GM23338 (cell line): ENCODE results near the gene PPP2R5D.

Experiments used
- EZH2 ChIP-seq: fragments of 200-600 bp; sonication (generic); IDR thresholded peaks from one replicate; pipeline ENCODE4 v1.8.0; 2017; ENCODE audit warnings: antibody characterized with exemption, mild to moderate bottlenecking, low read depth; ENCODE audit not compliant: unreplicated experiment
- TF ChIP-seq, protein P1 (sequence below), 2 experiments: fragments of 200-600 bp in 1 of 2; sonication (generic) in 1 of 2; conservative IDR thresholded peaks; 2 replicates each; pipeline versions ENCODE4 v1.5.1 to v1.6.1; 2016 to 2017; ENCODE audit warnings: antibody characterized with exemption in 2 of 2, low read depth in 2 of 2, mild to moderate bottlenecking in 2 of 2, moderate library complexity in 1 of 2

- no peak for TF ChIP-seq EZH2
- TF ChIP-seq, protein P1, sequence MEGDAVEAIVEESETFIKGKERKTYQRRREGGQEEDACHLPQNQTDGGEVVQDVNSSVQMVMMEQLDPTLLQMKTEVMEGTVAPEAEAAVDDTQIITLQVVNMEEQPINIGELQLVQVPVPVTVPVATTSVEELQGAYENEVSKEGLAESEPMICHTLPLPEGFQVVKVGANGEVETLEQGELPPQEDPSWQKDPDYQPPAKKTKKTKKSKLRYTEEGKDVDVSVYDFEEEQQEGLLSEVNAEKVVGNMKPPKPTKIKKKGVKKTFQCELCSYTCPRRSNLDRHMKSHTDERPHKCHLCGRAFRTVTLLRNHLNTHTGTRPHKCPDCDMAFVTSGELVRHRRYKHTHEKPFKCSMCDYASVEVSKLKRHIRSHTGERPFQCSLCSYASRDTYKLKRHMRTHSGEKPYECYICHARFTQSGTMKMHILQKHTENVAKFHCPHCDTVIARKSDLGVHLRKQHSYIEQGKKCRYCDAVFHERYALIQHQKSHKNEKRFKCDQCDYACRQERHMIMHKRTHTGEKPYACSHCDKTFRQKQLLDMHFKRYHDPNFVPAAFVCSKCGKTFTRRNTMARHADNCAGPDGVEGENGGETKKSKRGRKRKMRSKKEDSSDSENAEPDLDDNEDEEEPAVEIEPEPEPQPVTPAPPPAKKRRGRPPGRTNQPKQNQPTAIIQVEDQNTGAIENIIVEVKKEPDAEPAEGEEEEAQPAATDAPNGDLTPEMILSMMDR (conservative IDR thresholded peaks at IDR 0.05; ENCODE audit: low read depth in 2 of 2), result no peak
Measured at GRCh38 chr6:42942444-42942843, 41.9 kb upstream of the PPP2R5D start.
